Activated CD4-positive, alpha-beta T cell treated with anti-CD3 and anti-CD28 coated beads, Interleukin-10, Interleukin-2, amounts not matched to agents 100 ng/mL and 50 ng/mL, durations not matched to agents 16 hours and 8 hours (primary cell): ENCODE results near the gene ACOT7.
"Not testable (repeated sequence)": the region's sequence is repeated elsewhere in the genome, so short reads cannot be mapped to it uniquely, and the experiment has no call there.

Experiments
- DNase-seq: peaks from one replicate; pipeline ENCODE4 v3.0.0-alpha.2; 2020

The ACOT7 gene

DNA sequence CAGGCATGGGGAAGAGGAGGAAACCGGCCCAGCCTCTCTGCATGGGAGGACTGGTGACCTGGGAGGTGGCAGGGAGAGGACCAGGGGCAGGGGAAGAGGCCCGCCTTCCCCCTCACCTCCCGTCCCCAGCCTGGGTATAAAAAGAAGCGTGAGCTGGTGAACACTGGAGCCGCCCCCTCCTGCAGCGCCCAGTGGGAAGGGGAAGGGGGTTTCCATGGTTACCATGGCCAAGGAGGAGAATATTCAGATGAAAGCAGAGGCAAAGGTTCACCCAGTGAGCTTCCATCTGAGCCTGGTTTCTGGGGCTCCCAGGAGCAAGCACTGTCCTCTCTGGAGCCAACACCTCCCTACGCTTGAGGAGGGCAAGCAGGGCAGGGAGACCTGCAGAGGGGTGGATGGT lies 54.9 kb downstream of the ACOT7 start:
- DNase-seq, result no peak

DNA sequence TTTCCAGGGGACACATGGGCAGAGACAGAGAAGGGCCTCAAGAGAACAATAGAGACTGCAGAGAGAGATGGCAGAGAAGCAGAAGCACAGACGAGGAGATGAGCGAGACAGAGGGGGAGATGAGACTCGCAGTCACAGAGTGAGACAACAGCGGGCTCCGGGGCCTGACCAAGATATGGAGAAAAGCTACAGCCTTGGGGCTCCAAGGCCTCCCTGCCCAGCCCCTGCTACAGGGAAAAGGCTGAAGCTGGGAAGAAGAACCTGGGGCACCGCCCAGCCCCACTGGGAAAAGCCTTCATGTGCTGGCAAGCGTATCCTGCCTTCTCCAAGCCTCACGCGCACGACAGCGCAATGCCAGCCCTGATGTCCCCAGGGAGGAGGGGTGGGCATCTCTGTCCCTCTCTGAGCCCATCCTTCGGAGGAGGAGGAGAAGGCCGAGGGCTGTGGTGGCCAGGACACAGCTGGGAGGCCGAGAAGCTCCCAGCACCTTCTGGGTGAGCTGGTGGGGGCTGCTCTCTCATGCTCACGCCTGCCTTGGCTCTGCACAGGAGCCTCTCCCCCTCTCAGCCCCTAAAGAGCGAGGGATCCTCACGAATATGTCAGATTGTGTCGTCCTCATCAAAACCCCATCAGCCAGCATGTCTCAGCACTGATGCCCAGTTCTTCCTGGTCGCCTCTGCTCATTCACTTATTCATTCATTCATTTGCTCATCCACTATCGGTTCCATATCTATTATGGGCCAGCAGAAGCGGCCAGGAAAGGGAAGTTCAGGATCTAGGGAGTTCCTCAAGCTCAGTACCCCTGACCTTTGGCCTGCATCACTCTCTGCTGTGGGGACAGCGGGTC lies 56.6 kb downstream of the ACOT7 start:
- DNase-seq, result no peak

DNA sequence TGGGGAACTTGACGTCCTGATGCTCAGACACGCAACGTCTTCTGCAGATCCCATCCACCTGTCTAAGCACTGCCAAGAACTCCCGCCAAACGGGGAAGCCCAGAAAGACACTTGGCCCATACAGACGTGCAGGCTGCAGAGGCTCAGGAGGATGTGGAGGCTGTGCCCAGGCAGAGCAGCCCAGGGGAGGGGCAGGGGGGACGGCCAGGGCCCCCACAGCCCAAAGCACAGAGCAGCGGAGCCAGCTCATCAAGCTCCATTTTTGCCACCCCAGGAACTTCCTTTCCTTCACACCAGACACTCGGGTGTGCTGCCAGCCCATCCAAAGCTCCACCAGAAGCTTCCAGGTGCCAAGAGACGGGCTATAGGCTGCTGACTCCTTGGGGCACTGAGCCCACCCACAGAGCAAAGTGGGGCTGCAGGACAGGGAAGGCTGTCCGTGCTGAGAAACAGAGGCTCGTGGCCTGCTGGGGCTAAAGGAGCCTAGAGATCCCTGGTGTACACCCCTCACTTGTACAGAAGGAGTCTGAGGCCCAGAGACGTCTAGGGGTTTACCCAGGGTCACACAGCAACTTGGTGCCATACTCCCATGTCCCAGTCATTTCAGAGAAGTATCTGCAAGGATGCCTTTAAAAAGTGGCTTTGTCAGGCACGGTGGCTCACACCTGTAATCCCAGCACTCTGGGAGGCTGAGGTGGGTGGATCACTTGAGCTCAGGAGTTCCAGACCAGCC lies 59.1 kb downstream of the ACOT7 start:
- DNase-seq, result no peak

DNA sequence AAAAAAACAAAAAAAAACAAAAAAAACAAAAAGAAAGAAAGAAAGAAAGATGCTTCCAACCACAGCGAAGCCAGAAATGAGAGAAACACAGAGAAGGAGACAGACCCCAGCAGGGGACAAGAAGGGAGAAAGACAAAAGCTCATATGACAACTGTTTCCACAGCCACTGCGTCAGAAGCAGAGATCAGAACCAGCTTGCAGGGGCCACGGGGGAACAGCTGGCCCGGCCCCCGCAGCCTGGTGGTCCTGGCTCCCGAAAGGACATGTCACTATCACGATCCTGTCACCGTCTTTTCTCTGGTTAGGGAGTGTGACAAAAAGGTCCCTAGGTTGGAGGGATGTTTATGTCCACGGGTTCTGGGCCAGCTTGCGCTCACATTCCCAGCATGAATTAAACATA lies 60.7 kb downstream of the ACOT7 start:
- DNase-seq, result no peak

DNA sequence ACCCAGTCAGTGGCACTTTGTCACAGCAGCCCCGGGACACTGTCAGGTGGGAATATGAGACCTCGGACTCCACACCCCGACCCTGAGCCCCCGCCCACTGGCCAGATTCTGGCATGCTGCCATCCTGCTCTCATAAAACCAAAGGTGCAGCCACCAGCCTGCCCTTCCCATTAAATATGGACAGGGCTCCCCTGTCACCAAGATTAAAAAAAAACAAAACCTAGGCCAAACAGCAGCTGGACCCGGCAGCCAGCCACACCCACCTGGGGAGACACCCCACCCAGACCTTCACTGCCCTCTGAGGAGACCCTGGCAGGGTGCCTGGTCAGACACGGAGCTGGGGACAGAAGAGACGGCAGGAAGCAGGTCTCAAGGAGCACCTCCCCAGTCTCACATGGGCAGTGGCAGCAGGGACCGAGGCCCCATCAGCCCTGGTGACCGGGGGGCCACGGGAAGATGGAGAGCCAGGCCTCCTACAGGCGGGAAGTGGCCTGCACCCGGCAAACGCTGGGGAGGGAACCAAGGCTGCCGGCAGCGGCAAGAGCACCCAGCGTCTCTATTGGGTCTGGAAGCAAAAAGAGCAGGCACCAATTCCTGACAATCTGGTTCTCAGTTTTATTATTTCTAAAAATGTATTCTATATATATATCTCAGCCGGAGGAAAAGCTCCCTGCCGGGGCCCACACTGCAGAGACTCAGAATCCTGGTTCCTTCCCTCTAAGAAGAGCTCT lies 61.9 kb downstream of the ACOT7 start:
- DNase-seq, result no peak

DNA sequence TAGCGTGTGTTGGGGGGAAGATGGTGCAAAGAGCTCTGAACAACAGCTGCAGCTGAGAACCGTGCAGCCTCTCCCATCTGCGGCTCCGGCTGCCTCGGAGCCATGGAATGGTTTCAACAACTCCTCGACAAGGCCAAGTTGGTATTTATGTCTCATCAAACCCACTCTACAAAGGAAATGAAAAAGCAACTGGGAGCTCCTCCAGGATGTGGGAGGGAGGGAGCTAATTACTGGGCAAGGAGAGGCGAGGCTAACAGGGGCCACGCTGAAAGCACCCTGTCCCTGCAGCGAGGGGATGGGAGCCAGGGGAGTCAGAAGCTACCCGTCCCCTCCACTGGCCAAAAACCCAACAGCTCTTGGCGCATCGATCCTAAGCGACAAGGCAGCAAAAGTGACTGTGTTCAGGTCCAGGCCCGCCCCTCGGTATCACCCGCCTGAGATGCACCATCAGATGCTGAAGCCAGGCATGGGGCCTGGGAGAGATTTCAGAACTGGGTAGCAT lies 63.1 kb downstream of the ACOT7 start:
- DNase-seq, result no peak

DNA sequence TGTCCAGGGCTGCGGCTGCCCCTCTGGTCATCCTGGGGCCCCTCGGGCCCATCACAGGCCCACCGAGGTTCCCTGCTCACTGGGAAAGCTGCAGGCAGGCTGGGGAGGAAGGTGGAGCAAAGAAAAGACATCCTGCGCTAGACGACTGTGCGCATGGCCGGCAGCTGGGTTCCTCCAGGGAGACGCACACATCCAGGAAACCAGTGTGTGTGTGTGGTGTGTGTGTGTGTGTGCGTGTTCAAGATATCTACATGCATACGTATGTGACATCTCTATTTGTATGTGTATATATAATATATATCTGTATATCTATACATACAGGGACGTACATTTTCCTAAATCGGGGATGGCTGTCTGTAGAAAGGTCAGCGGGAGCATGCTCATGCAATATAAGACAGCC lies 63.7 kb downstream of the ACOT7 start:
- DNase-seq, result no peak

DNA sequence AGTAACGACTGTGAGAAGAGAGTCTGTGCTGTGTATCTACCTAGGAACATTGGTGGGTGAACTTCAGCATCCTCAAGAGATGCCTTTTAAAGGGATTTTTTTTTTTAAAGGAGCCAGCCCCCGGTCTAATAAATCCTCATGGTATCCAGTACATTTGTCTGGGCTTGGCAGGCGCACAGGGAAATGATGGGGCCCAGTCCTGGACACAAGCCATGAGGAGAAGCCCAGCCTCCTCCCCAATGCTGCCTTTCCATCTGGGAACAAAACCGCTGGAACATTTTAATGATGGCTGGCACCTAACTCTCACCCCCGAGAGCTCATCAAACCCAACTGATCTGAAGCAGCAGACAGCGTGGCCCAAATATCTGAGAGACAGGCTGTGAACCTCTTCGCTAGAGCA lies 64.2 kb downstream of the ACOT7 start:
- no peak for DNase-seq

DNA sequence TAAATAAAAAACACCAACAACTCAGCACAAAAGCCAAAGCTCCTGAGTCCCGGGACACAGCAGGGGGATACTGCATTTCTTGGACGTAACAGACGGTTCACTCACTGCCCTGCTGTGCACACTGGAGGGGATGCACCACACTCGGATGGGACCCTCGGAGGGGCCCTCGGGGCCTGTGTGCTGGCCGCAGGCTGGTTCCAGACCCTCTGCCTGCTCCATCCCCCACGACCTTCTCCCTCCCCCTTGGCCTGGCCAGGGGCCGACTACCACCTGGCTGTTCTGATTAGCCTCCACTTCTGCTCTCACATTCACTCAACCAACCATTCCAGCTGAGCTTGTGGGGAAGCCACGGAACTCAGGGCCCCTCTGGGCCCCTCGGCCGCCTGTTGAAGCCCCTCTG lies 64.9 kb downstream of the ACOT7 start:
- DNase-seq, result no peak

DNA sequence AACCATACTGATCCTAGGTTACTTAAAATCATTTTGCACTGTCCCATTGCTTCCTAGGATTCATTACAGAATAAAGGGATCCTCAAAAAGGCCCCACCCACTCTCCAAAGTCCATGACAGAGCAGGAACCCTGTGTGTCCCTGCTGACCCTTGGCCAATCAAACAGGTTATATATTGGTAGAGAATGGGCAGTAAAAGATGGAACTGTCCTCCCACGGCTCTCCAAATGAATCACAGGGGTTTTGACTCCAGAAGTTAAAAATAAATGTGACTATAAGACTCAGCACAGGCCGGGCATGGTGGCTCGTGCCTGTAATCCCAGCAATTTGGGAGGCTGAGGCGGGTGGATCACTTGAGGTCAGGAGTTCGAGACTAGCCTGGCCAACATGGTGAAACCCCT lies 65.5 kb downstream of the ACOT7 start:
- DNase-seq, result no peak

DNA sequence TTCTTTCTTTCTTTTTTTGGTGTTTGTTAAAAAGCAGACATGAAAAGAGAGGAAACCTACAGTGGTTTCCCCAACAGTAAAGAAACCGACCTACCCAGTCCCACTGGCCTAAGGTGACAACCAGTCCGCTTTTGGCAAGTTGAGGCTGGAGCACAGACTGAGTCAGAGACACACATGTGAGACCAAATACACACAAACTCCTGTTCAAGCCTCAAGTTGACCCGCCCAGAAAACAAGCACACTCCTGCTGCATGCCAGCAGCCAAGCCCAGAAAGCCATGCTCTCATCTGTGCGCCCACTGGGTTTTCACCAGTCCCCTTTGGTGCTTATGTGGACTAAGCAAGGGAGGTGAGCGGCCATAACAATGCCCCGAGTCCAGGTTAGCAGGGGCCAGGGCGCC lies 68.1 kb downstream of the ACOT7 start:
- DNase-seq, result no peak

DNA sequence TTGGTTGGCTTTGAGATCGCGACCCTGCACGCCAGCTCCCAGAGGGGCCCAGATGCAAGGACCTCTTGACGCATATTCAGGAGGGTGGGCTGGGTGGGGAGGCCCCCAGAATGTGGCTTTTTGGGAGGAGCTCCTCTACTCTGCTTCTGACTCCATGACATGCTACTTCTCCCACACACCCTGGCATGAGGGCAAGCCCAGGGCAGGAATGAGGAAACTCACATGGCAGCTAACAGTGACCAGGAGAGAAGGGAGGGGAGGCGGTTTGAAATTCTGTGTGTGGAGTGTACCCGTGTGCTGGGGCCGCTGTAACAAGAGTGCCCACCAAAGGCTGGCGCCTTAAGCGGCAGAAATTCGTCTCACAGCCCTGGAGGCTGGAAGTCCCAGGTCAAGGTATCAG lies 71.4 kb downstream of the ACOT7 start:
- DNase-seq, result no peak

DNA sequence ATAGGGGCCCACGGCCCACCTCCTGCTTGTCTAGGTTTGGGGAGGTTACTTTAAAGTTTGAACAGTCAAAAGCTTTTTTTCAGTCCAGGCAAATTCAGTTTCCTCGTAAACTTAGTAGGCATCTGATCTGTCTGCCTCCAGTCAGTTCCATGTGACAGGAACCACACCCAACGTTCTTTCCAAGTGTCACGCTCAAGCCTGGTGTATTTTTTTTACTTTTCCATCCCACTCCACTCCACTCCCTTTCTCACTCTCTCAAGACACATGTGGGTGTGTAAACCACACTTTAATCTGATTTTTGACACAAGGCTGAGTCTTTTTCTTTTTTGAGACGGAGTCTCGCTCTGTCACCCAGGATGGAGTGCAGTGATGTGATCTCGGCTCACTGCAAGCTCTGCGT lies 72.4 kb downstream of the ACOT7 start:
- no peak for DNase-seq

DNA sequence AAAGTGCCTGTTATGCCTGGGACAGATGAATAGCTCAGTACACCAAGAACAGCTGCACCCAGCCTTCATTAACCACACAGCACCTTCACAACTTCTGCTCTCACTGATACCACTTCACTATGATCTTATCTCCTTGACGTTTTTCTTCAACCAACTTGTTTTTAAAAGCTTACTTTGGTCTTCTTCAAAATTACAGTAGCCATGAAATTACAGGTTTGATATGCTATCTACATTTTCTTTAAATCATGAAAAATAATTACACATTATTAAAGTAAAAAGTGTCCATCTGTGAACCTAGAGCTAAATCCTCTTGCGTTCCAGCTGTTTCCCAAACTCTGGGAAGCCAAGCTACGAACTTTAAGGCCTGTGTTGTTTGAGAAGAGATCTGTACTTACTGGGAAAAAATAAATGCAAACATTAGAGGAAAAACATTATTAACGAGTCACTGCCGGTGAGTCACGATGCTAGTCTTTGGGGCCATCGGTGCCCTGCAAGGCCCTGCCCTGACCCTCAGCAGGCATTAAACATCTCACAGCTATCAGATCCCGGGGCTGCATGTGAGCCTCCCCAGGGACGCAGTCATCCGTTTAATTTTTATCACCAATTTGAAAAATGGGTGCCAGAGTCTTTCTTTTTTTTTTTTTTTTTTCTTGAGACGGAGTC lies 76.3 kb downstream of the ACOT7 start:
- no peak for DNase-seq

DNA sequence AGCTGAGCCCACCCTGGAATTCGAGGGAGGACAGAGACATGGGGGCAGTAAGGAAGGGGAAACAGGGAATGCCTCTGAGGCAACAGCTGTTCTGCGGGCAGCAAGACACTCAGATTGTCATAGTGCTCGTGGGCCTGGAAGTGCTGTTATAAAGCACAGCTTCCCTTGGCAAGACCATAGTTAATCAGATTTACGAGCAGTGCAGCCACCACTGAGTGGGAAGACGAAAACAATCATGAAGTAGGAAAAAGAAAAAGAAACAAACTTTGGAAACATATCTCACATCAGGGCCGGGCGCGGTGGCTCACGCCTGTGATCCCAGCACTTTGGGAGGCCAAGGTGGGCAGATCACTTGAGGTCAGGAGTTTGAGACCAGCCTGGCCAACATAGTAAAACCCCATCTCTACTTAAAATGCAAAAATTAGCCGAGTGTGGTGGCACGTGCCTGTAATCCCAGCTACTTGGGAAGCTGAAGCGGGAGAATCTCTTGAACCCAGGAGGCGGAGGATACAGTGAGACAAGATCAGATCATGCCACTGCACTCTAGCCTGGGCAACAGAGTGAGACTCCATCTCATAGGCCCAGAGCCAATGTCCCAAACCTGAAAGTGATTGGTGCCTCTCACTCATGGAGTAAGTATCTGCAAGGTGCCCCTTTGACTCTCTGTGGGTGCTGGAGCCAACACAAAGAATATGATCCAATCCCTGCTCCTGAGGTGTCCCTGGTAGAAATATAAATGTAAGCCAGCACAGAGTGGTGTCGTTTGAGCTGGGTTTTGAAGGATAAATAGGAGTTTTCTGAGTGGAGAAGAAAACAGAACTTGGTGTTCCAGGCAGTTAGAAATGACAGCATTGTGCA lies 77.1 kb downstream of the ACOT7 start:
- no peak for DNase-seq

DNA sequence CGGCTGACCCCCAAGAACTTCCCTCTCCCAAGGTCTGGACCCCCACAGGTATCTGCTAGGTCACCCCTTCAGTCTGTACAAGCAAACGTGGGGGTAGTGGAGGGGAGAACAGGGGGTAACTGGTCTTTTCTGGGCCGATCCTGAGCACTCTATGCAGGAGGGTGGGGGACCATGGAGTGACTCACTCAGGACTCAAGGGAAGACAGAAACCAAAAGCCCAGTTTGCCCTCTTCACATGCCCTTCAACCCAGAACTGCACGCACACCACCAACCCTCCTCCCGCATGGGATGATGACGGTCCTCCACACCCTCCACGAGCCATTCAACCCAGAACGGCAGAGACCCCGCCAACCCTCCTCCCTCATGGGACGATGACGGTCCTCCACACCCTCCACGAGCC lies 79.1 kb downstream of the ACOT7 start:
- DNase-seq, result no peak

DNA sequence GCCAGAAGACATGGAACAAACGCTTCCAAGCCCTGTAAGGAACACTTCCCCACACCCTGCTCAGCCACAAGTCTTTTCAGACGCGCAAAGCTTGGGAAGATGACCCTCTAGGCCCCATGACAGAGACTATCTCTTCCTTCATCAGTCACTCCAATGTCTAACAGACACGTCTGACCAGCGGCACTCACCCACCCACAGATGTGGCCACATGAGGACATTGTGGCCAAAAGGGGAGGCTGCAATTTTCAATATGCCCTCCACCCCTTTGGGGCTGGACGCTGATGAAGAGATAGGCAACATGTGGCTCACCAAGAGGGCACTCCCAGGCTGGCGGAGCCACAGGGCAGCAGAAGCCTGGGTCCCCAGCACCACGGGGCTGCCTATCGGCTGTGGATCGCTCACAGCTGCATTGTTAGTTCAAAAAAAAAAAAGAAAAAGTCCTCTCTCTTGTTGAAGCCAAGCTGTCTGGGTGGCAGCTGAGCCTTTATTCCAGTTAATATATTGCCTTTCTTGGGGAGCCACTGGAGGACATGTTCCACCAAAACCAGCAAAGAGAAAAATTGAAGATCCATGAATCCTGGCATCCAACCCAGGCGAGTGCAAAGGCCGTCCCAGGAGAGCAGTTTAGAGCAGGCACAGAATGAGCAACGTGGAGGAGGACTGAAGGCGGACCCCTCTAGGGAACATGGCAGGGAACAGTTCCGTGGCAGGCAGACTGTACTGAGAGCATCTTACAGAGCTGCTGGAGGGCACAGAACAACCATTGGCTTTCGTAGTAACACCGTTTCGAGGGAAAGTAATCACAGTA lies 80.0 kb downstream of the ACOT7 start:
- DNase-seq, result no peak

DNA sequence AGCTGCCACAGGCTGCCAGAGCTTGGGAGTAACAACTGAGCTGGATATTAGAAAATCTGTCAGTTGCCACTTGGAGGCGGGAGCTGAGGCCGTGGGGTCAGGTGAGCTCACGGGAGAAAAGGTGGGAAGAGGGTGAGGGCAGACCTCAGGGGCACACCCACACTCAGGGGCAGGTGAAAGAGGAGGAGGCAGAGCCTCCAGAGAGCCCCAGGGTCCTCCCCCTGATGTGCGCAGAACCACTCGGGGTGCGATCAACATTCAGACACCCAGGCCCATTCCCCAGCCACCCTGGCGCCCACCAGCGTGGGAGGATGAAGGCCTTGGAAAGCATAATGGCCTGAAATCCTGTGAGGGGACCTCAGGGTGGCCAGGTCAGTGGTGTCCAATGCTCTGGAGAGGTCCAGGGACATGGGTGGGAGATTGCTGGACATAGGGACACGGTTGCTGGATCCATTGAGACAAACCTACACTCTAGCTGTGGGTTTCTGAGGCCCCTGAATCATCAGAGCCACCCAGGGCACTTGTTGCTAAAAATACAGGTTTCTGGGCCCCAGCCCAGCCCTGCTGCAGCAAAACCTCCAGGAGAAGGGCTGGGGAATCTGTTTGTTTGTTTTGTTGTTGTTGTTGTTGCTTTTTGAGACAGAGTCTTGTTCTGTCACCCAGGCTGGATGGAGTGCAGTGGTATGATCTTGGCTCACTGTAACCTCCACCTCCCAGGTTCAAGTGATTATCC lies 83.3 kb downstream of the ACOT7 start:
- DNase-seq, result no peak

DNA sequence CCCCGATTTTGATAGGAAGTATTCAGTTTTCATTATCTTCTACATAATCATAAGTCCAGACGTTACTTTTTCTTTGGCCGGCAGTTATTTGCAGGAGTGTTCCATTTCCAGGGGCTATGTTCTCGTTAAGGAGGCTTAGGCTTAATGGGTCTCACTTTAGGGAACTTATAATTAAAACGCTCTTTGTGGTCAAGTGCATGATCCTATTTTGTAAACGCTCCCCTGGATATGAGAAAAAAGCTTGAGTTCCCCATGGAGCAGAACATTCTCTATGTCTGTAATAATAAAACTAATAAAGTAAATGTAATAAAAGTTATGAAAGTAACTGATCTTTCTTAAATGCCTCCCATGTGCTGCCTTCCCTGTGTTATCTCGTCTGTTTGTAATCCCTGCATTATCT lies 84.0 kb downstream of the ACOT7 start:
- no peak for DNase-seq

DNA sequence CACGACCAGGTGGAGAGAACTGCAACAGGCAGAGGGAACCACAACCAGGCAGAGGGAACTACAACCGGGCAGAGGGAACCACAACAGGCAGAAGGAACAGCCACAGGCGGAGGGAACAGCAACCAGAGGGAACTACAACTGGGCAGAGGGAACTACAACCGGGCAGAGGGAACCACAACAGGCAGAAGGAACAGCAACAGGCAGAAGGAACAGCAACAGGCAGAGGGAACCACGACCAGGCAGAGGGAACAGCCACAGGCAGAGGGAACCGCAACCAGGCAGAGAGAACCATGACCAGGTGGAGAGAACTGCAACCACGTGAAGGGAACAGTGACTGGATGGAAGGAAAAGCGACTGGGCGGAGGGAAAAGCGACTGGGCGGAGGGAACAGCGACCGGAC lies 85.1 kb downstream of the ACOT7 start:
- DNase-seq, result no peak

DNA sequence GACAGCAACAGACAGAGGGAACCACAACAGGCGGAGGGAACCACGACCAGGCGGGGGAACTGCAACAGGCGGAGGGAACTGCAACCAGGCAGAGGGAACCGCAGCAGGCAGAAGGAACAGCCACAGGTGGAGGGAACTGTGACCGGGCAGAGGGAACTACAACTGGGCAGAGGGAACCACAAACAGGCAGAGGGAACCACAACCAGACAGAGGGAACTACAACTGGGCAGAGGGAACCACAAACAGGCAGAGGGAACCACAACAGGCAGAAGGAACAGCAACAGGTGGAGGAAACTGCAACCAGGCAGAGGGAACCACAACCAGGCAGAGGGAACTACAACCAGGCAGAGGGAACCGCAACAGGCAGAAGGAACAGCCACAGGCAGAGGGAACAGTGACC lies 85.9 kb downstream of the ACOT7 start:
- not testable (repeated sequence) for DNase-seq
